Adrenal gland (tissue), 12 donors: ENCODE results near the gene EED. TPM values are rescaled to one million over a fixed set of nuclear protein-coding genes. Genes with fewer than 3 reads are reported as not detected.

Experiments
- DNase-seq, 7 donors: peaks; one replicate each; pipeline ENCODE4 v3.0.0-alpha.2; 2019 to 2020
- H3K27ac ChIP-seq, 5 donors: fragments of 200-600 bp; sonication (generic) in 4 of 5; 1 replicate in 3 of 5; 2 replicates in 2 of 5; pipeline versions ENCODE4 v1.5.1 to v1.8.0; 2016 to 2020; ENCODE audit warnings: mild to moderate bottlenecking in 1 of 5
- H3K27me3 ChIP-seq: fragments of 200-600 bp; 2 replicates; pipeline ENCODE4 v1.8.0; 2021
- H3K36me3 ChIP-seq, 2 donors: fragments of 200-600 bp; replicated peaks in 1 of 2; 1 replicate in 1 of 2; 2 replicates in 1 of 2; pipeline versions ENCODE4 v1.5.1 to v1.8.0; 2018 to 2022
- H3K4me1 ChIP-seq, 2 donors: fragments of 200-600 bp; replicated peaks in 1 of 2; 1 replicate in 1 of 2; 2 replicates in 1 of 2; pipeline versions ENCODE4 v1.5.1 to v1.8.0; 2018 to 2021
- H3K4me3 ChIP-seq, 4 donors: fragments of 200-600 bp; sonication (generic) in 3 of 4; one replicate each; pipeline ENCODE4 v1.5.1; 2016 to 2018
- H3K9me3 ChIP-seq, 3 donors: fragments of 200-600 bp; sonication (generic) in 1 of 3; replicated peaks in 1 of 3; 1 replicate in 2 of 3; 2 replicates in 1 of 3; pipeline versions ENCODE4 v1.5.1 to v1.8.0; 2016 to 2021
- CTCF ChIP-seq, 6 experiments: fragments of 450-650 bp in 4 of 6; fragments of 200-600 bp in 2 of 6; sonication (generic) in 1 of 6; IDR thresholded peaks; 1 replicate in 5 of 6; 2 replicates in 1 of 6; pipeline versions ENCODE4 v1.5.1 to v1.8.0; 2016 to 2021; ENCODE audit warnings: antibody characterized with exemption in 6 of 6, mild to moderate bottlenecking in 2 of 6, moderate library complexity in 1 of 6
- POLR2A ChIP-seq, 2 donors: fragments of 450-650 bp; IDR thresholded peaks; one replicate each; pipeline ENCODE4 v1.6.1; 2017; ENCODE audit warnings: antibody characterized with exemption in 2 of 2, mild to moderate bottlenecking in 2 of 2, moderate library complexity in 1 of 2
- WGBS, 4 donors: extraction: QIAGEN DNeasy Blood & Tissue Kit in 2 of 4; methylation state at CpG; one replicate each; pipeline versions ENCODE4 v1.1.5 to v1.1.7; 2013 to 2017; 5-methylcytosine and 5-hydroxymethylcytosine counted together
- intact Hi-C, 2 donors: fragments of 100-400 bp; cut with DNase I; formaldehyde crosslinking; loops; one replicate each; pipeline versions ENCODE4 v1.14.1 to v1.15.0; 2022 to 2023
- polyA plus RNA-seq, 3 donors: library from polyadenylated mRNA; stranded (reverse); fragments of 200-250 nt in 2 of 3; fragments of 350-450 nt in 1 of 3; fragmentation: Illumina TruSeq in 1 of 3; extraction: RNeasy Lipid Tissue Mini Kit (QIAGEN cat#74804) in 1 of 3; gene quantifications; one replicate each; pipeline ENCODE4 v1.2.3, GENCODE V29; 2013 to 2014
- total RNA-seq, 9 donors: library from RNA; depleted of rRNA in 4 of 9; stranded (reverse); fragments of >200 nt in 4 of 9; fragments of 120-200 nt in 1 of 9; fragmentation: NEBNext Ultra II Directional in 1 of 9; extraction: Animal tissue kit (Norgen Biotek cat#: 25700) in 1 of 9; gene quantifications; one replicate each; pipeline versions ENCODE4 v1.1.0 to v1.2.4, GENCODE V29; 2013 to 2023
- donor health status: healthy with polysubstance abuse.
- donor health status: Bipolar disorder and iron deficiency.
- donor health status: DM: yes; HTN: yes; CAD: no.
- donor health status: DM: no; HTN: no; CAD: no.
- donor health status: DM: no; HTN: no; CAD: no.
- donor health status: DM: yes; HTN: yes; CAD: no.

The EED gene
- total and polyA plus RNA-seq, 12 donors, result 8.5 to 21.6 (median 16.5) TPM

DNA sequence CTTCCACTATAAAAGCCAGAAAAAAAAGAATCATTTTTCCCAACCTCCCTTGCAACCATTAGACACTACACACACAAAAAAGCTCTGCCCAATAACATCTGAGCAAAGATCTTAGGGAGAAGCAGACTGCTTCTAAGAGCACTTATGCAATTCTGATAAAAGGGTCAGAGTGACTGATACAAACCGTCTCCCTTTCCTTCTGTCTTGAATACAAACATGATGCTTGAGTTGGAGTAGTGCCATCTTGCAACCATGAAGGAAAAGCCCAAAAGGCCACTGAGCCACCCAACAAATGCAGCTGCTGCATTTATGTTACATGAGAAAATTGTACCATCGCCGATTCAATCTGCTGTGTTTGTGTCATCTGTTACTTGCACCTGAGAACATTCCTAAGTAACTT, 47.6 kb upstream of the EED start:
- Histone ChIP-seq H3K27ac (no peak overlapping the region), H3K36me3 (no peaks in the 10 kb centered on the region), H3K9me3 (no peaks in the 10 kb centered on the region), H3K4me1 (peaks cover 0 to 17% of the 10 kb centered on the region in 2 donors), H3K4me3 (no peak overlapping the region), H3K27me3 (no peaks in the 10 kb centered on the region)
- intact Hi-C loops, result loop anchor here (5.0 to 10.0 kb wide), 3 partner anchors 152 to 252 kb away; no protein-coding TSS in a partner anchor
- TF ChIP-seq POLR2A (IDR thresholded peaks at IDR 0.05), result no peak
- no peak for TF ChIP-seq CTCF (IDR thresholded peaks at IDR 0.05)
- 65 to 70% (median 68%) methylated on average over 3 of the region's 3 CpGs for WGBS, 4 donors
- DNase-seq, result no peak

DNA sequence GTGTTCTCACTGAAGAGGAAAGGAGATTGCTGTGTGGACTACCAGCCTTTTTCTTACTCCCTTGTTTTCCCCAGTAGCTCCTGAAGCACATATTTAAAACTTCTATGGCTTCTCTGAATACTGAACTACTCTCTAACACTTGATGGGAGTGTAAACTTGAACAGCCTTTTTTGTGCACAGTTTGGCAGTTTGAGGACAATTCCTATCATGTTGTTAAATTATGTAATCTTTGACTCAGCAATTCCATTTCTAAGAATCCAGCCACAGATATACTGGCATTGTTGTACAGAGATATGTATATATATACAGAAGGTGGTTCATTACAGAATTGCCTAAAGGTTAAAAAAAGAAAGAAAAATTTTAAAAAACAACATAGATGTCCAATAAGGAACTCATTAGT, 47.1 kb upstream of the EED start:
- no peaks in the 10 kb centered on the region for H3K27me3 ChIP-seq
- TF ChIP-seq POLR2A (IDR thresholded peaks at IDR 0.05) (no peak), CTCF (IDR thresholded peaks at IDR 0.05) (no peak)
- no peak overlapping the region for H3K27ac ChIP-seq
- no peaks in the 10 kb centered on the region for H3K9me3 ChIP-seq
- no peak overlapping the region for H3K4me3 ChIP-seq
- peaks cover 0 to 12% of the 10 kb centered on the region in 2 donors for H3K4me1 ChIP-seq
- no peaks in the 10 kb centered on the region for H3K36me3 ChIP-seq
- intact Hi-C loops, result loop anchor here (5.0 to 10.0 kb wide), 3 partner anchors 153 to 253 kb away; no protein-coding TSS in a partner anchor
- DNase-seq, result no peak

- no peaks in the 10 kb centered on the region for H3K36me3 ChIP-seq
- H3K4me3 ChIP-seq, result no peak overlapping the region
- H3K4me1 ChIP-seq, result peaks cover 0 to 10% of the 10 kb centered on the region in 2 donors
- intact Hi-C loops, result loop anchor here (5.0 to 10.0 kb wide), 3 partner anchors 153 to 253 kb away; no protein-coding TSS in a partner anchor
- H3K27me3 ChIP-seq, result no peaks in the 10 kb centered on the region
- TF ChIP-seq CTCF (IDR thresholded peaks at IDR 0.05) (no peak), POLR2A (IDR thresholded peaks at IDR 0.05) (no peak)
- no peak for DNase-seq
- no peak overlapping the region for H3K27ac ChIP-seq
- no peaks in the 10 kb centered on the region for H3K9me3 ChIP-seq
Observed at GRCh38 chr11:86198139-86198538, 46.4 kb upstream of the EED start.

- Histone ChIP-seq H3K36me3 (no peaks in the 10 kb centered on the region), H3K4me3 (no peak overlapping the region), H3K27ac (no peak overlapping the region), H3K9me3 (no peaks in the 10 kb centered on the region), H3K4me1 (no peaks in the 10 kb centered on the region), H3K27me3 (no peaks in the 10 kb centered on the region)
- no peak for DNase-seq
- intact Hi-C loops, result loop anchor here (5.0 to 10.0 kb wide), 3 partner anchors 155 to 255 kb away; no protein-coding TSS in a partner anchor
- WGBS, 4 donors, result 94 to 100% (median 95%) methylated on average over 1 of the region's 1 CpG
- no peak for TF ChIP-seq POLR2A (IDR thresholded peaks at IDR 0.05)
- TF ChIP-seq CTCF (IDR thresholded peaks at IDR 0.05), result no peak
Observed at GRCh38 chr11:86199354-86199753, 45.2 kb upstream of the EED start.
